HG03064 (cell line): ENCODE measurements around the gene PDK1.
"Not testable (repeated sequence)": the region's sequence is repeated elsewhere in the genome, so short reads cannot be mapped to it uniquely, and the experiment has no call there.

ENCODE experiments used
- ATAC-seq: cut with Tn5 transposase; IDR thresholded peaks from one replicate; pipeline ENCODE4 v1.9.1; 2021; ENCODE audit warnings: low read depth; ENCODE audit not compliant: unreplicated experiment

Gene PDK1

DNA sequence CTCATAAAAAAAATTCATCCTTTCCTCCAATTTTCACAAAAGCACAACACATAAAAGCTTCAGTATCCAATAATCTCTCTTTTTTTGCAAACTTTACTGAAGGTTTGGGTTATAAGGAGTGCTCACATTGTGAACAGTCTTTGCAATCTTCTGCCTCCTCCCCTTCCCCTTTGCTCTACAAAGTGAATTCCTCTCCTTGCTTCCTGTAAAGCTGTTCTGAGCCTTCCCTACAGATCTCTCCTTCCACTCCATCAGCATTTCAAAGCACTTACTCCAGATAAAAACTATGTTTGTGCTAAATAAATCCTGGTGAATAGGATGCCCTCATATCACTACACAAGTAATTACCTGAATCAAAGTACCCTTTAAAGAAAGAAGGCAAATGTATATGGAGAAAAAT is 4.6 kb upstream of the PDK1 start:
- ATAC-seq = no peak

DNA sequence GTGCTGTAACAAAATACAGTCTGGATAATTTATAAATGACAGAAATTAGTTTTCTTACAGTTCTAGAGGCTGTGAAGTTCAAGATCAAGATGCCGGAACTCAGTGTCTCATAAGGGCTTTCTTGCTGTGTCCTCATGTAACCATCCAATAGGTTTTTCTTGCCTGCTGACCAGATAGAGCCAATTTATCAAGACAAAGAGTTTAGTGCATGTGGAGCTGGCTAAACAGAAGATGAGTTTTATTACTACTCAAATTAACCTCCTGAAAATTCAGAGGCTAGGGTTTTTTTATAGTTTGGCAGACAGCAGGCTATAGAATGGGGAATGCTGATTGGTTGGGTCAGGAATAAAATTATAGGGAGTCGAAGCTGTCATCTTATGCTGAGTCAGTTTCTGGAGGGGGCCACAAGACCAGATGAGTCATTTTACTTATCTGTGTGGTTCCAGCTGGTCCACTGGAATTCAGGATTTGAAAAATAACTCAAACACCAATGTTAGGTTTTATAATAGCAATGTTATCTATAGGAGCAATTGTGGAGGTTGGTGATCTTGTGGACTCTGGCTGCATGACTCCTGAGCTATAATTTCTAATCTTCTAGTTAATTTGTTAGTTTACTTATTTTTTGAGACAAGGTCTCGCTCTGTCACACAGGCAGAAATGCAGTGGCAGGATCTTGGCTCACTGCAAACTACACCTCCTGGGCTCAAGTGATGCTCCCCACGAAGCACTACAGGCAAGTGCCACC is 3.2 kb upstream of the PDK1 start:
- no peak for ATAC-seq

DNA sequence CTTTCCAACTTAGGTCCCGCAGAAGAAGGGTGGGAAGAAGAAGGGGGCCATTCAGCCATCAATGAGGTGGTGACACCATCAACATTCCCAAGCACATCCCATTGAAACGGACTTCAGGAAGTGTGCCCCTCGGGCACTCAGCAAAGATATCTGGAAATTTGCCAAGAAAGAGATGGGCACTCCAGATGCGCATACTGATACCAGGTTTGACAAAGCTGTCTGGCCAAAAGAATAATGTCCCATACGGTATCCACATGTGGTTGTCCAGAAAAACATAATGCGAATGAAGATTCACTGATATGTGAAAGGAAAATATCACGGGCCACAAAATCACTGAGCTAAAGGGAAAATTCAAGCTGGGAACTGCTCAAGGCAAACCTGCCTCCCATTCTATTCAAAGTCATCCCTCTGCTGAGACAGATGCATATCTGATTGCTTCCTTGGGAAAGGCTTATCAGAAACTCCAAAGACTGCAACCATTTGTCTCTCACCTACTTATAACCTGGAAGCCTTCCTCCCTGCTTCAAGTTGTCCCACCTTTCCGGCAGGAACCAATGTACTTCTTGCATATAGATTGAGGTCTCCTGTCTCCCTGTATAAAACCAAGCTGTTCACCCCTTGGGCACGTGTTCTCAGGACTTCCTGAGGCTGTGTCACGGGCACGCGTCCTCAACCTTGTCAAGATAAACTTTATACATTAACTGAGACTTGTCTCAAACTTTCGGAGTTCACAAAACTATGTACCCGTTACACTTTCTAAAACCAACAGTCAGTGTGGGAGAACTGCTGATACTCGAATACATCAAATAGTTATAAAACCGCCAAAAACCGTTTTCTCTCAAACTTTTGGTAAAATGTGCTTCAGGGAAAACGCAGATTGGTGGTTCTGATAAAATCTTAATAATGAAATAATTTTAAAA is 1.3 kb upstream of the PDK1 start:
- ATAC-seq = no peak

DNA sequence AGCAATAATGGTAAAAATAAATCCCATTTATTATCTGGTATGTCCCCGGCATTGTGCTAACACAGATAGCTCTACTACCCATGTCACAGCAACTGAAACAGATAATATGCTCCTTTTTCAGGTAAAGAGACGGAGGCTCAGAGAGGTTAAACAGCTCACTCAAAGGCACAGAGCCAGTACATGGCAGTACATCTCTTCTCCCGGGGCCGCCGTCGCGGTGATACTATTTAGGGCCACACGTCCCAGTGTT is 693 bp upstream of the PDK1 start:
- peak; percentile 3 for ATAC-seq

DNA sequence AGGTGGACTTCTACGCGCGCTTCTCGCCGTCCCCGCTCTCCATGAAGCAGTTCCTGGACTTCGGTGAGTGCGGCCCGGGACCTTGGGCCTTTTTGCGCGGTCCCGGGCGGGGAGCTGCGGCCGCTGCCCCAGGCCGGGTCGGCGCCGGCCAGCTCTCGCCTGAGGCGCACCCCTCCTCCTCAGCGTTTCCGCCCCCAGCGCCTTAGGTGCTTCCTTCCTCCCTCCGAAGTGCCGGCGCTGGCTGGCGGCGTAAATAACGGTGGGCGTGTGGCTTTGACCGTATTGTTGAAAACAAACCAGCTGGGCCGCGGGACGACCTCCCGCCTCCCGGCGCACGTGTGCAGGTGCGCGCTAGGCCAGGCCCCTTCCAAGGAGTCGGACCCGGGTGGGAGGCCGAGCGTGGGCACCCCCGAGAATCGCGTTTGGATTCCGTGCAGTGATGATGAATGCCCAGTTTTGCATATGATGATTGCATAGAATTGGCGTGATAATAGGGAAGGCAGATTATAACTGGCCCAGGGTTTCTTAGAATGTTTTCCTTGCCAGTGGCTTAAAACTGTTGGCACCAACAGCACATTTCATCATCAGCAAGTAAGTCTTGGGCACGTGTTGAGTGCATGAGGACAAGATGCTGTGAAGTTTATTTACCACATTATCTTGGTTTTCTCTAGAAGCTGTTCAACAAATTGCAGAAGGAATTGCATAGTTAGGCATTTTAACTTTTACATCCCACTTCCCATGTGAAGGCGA is 569 bp downstream of the PDK1 start:
- peak; percentile 74 for ATAC-seq

DNA sequence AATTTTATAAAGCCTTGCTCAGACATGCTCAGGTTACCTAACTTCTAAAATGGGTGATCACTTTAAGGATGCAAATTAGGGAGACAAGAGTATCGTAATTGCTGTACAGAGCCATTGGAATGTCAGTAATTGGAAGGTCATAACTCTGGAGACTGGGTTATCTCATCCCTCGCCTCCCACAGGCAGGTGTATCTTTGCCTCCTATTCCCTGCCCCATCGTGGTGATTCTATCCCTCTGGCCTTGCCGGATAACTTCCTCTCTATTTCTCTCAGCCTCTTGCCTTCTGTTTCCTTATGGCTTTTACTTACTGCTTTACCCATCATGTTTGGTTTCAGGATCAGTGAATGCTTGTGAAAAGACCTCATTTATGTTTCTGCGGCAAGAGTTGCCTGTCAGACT is 2.5 kb downstream of the PDK1 start:
- no peak for ATAC-seq

DNA sequence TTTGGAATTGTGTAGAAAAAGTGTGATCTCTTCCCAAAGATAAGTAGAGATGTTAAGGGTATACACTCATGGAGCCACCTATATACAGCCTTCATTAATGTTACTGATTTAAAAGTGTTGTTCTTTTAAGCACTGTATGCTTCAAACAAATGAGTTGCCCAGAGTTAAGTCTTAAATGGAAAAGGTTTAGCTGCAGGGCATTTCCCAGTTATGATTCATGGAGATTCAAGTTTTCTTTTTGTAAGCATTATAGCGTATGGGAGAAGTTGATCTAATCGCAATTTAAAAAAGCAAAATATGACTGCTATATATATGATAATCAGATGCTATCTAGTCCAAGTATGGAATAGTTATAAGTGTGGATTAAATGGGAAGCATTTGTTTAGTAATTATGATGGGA is 4.8 kb downstream of the PDK1 start:
- no peak for ATAC-seq

DNA sequence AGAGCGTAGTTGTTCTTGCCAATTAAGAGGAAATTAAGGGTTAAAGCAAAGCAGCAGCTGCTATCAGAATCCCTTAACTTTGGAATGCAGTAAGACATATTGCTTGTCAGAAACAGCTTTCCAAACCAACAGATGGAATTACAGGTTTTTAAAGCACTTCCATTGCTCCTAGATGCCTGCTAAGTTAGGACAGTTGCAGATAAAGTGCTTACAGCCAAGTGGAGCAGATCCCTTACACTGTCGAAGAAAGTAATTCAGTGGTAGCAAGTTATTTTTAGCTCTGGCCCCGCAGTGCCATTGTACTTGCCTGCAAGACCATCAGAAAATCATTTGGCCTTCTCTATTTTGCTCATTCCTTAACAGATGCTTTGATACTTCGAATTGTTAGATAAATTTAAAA is 5.4 kb downstream of the PDK1 start:
- ATAC-seq = no peak

DNA sequence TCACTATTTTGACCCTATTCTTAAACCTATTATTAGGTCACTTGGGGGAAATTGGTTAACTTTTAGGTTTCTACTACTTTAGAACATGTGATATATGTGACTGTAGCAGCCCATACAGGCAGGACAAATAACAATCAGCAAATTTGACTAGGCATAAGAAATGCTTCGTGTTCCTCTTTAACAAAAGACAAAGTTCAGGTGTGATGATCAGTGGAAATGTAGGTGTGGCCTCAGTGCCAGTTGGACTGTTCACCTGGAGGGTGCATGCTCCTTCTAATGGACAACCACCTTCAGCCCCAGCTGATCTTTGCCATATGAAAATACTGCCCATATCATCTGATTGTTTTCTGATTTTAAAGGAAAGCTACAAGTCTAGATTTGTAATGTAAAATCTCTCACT is 6.4 kb downstream of the PDK1 start:
- no peak for ATAC-seq

DNA sequence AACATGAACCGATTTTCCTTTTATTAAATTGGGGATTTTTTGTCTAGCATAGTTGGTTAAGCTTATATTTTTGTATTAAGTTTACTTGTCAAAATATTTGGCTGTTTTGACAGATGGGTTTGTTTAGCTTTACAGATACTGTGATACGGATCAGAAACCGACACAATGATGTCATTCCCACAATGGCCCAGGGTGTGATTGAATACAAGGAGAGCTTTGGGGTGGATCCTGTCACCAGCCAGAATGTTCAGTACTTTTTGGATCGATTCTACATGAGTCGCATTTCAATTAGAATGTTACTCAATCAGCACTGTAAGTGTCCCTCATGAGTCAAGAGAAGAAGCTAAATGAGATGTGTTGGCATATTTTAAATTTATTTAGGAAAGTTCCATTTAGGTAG is 8.5 kb downstream of the PDK1 start:
- ATAC-seq = no peak

DNA sequence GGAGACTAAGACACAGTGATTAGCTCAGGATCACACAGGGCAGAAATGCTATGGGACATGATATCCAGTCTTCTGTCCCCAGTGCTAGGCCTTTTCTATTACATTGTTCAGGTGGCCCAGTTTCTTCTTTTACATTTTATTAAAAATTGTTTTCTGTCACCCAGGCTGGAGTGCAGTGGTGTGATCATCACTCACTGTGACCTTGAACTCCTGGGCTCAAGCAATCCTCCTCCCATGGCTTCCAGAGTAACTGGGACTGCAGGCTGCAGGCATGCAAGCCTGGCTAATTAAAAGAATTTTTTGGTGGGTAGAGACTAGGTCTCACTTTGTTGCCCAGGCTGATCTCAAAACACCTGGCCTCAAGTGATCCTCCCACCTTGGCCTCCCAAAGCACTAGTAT is 15.4 kb downstream of the PDK1 start:
- ATAC-seq = no peak

DNA sequence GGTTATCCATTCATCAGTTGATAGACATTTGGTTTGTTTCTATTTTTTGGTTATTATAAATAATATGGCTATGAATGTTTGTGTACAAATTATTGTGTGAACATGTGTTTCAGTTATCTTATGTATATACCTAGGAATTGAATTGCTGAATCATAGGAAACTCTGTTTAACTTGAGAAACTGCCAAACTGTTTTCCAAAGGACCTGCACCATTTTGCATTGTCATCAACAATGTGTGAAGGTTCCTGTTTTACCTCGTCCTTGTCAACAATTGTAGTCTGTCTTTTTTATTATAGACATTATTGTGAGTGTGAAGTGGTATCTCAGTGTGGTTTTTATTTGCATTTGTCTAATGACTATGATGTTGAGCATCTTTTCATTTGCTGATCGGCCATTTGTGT is 17.1 kb downstream of the PDK1 start:
- ATAC-seq = no peak

DNA sequence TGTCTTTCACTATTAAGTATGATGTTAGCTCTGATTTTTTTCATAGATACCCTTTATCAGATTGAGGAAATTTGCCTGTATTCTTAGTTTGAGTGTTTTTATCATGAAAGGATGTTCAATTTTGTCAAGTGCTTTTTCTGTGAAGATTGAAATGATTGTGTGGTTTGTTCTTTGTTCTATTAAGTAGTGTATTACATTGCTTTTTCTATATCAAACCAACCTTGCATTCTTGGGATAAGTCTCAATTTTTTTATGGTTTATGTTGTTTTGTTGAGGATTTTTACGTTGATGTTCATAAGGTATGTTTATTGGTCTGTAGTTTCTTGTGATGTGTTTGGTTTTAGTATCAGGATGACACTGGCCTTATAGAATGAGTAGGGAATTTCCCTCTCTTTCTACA is 19.1 kb downstream of the PDK1 start:
- ATAC-seq = no peak

DNA sequence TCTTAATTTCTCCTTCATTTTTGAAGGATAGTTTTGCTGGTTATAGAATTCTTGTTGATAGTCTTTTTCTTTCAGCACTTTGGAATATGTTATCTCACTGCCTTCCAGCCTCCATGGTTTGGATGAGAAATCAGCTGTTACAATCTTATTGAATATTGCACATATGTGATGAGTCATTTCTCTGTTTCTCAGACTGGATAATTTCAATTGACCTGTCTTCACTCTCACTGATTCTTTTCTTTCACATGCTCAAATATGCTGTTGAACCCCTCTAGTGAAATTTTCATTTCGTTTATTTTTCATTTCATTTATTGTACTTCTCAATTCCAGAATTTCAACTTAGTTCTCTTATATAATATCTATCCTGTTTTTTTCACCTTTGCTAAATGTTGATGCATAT is 22.2 kb downstream of the PDK1 start:
- no peak for ATAC-seq

DNA sequence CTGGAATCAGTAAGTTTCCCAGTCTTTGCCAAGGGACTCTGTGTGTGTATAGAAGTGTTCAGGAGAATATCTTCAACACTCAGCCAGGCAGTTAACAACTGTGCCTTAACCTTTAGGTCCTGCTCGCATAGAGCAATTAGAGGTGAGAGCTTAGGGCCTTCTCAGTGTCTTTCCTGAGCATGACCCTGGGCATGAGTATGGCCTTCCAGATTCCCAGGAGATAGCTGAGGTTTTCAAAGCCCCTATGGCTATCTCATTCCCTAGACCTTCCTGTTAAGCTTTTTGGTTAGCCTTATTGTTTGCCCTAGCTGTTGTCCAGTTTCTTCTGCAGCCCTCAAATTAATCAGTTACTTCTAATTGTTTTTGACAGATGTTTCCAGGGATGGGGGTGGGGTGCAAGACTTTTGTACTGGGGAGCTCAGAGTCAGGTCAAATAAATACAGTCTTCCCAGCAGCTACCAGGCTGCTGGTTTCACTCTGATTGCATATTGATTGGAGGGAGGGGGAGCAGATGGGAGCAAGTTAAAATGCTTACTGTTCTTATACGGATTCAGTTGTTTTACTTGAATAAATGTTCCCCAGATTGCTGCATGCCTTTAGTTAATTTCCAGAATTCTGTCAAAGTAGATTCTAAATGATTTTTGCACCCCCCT is 23.1 kb downstream of the PDK1 start:
- no peak for ATAC-seq

DNA sequence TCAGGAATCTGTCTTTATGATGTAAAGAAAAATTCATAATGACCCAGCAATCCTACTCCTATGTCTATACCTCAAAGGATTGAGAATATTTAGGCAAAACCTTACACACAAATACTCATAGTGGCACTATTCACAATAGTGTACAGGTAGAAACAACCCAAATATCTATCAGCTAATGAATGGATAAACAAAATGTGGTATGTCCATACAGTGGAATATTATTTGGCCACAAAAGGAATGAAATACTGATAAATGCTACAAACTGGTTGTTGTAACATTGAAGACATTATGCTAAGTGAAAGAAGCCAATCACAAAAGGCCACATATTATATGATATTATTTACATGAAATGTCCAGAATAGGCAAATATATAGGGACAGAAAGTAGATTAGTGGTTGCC is 24.7 kb downstream of the PDK1 start:
- no peak for ATAC-seq

DNA sequence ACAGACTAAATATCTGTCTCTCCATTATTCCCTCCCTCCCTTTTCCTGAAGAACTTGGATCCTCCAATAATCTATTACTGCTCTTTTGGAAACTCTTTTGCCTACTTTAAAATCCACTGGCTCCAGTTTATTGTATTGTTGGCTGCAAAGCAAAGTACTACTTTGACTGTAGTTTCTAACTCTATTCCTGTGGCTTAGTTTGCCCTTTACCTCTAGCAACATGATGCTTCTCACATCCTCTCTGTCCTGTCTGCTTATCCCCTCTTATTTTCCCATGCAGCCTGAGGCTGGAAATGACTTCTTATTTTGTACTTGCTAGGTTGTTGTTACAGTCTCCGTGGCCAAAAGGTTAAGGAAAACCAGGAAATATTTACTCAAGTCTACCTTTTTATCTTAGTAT is 26.8 kb downstream of the PDK1 start:
- ATAC-seq = no peak

DNA sequence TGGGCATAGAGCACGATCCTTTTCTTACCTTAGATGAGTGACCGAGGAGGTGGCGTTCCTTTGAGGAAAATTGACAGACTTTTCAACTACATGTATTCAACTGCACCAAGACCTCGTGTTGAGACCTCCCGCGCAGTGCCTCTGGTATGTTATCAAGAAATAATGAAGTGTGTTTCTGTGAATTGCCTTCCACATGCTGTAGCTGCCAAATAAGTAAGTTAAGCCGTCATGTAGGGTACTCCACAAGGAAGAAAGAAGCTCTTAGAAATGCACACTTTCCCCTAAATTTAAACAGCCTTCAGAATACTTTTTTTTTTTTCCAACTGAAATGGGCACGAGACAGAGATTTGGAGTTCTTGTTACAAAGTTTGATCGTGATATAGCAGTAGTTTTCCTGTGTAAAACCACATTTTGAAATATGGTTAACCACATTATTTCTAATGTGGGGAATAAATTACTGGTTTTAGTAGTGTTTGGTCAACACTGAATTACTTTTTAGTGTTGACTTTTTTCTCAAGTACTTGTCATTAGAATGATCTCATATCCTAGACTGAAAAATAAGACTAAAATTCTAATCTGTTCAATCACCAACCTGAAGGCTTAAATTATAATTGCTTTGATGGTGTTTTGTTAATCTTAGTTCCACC is 30.5 kb downstream of the PDK1 start:
- ATAC-seq = no peak

DNA sequence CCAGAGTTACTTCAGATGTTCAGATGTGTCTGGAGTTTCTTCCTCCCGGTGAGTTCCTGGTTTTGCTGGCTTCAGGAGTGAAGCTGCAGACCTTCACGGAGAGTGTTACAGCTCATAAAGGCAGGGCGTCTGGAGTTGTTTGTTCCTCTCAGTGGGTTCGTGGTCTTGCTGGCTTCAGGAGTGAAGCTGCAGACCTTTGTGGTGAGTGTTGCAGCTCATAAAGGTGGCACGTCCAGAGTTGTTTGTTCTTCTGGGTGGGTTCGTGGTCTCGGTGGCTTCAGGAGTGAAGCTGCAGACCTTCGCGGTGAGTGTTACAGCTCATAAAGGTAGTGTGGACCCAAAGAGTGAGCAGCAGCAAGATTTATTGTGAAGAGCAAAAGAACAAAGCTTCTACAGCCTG is 31.3 kb downstream of the PDK1 start:
- ATAC-seq = not testable (repeated sequence)

DNA sequence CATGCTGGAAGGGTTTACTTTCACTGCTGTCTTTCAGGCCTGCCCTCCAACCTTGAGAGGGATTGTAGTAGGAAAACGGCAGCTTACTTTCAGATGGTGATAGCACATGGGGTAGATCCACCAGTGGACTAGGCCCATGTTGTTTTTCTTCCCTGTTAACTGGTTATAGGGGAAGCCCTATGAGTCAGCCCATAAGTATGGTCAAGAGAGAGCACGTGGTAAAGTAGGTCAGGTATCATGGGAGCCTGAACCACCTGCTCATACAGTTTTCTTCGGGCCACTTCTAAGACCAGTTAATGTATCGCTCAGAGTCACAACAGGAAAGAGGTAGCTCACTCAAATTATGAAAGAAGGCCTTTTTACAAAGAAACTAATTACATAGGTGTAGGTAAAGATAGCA is 33.0 kb downstream of the PDK1 start:
- ATAC-seq = no peak

DNA sequence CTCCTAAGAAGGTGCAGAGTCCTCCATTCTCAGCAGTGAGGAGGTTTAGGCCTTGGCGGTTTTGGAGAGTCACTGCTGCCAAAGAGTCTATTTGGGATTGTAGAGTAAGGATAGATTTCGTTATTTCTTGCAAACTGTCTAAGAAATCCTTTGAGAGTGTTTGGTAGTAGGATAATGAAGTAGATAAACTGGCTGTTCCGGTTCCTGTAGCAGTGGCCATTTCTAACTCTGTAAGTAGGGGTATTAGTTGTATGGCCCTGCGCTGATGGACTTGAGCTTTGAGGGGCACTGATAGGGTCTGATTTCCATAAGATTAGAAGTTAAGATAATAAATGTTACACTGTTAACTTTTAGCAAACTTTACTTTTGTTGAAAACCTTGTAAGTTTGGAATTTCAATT is 35.5 kb downstream of the PDK1 start:
- ATAC-seq = not testable (repeated sequence)
